HepG2 (cell line): ENCODE measurements around the gene CD320. TPM values are rescaled to one million over a fixed set of nuclear protein-coding genes. Genes with fewer than 3 reads are reported as not detected.

Experiments used
- ATAC-seq: fragments of 200-7000 bp; cut with Tn5 transposase; 3 replicates; pipeline ENCODE4 v1.9.1; 2020; ENCODE audit warnings: mild to moderate bottlenecking, moderate library complexity
- BruUV-seq: library from RNA; stranded (reverse); fragments of 400-500 nt; replicated peaks from 2 replicates; lab custom pipeline; 2021; lab: Mats Ljungman, UMichigan
- CTCF ChIA-PET: fragments of 300-600 bp; formaldehyde crosslinking; extraction: SDS; loops from one replicate; lab custom pipeline; 2021; ENCODE audit warnings: low total read pairs, inconsistent platforms, low intra/inter-chr PET ratio; lab: Yijun Ruan, JAX
- POLR2A ChIA-PET: fragments of 350-600 bp; sonication (Branson Sonifier 250); formaldehyde crosslinking; loops from one replicate; lab custom pipeline; 2020; ENCODE audit warnings: antibody characterized with exemption, inconsistent platforms; lab: Yijun Ruan, JAX
- DNase-seq: peaks from one replicate; pipeline ENCODE4 v3.0.0-alpha.2; 2015; ENCODE audit warnings: low spot score
- FAIRE-seq: peaks from 3 replicates; lab custom pipeline; 2011; peaks lifted over from hg19 to GRCh38; lab: Jason Lieb, UNC
- H2AFZ ChIP-seq: one replicate; pipeline ENCODE4 v1.6.1; 2011; ENCODE audit warnings: low read length, inconsistent platforms
- H3K27ac ChIP-seq: fragments of 300-600 bp; 3 replicates; pipeline ENCODE4 v1.8.0; 2011; ENCODE audit warnings: mixed run types, mild to moderate bottlenecking, mixed read lengths, low read length, inconsistent platforms; ENCODE audit not compliant: insufficient read depth; ENCODE audit errors: extremely low read length
- H3K27me3 ChIP-seq, 2 experiments: fragments of 200-600 bp in 1 of 2; 2 replicates in 1 of 2; 3 replicates in 1 of 2; pipeline versions ENCODE4 v1.6.0 to v1.8.0; 2011; ENCODE audit warnings: low read length in 2 of 2, mild to moderate bottlenecking in 2 of 2, moderate library complexity in 2 of 2, inconsistent platforms in 1 of 2; ENCODE audit not compliant: insufficient read depth in 2 of 2, control insufficient read depth in 1 of 2
- H3K36me3 ChIP-seq, 2 experiments: fragments of 200-600 bp in 1 of 2; replicated peaks in 1 of 2; 2 replicates in 1 of 2; 3 replicates in 1 of 2; pipeline versions ENCODE4 v1.5.1 to v1.8.0; 2011; ENCODE audit warnings: low read length in 2 of 2, inconsistent platforms in 1 of 2; ENCODE audit not compliant: insufficient read depth in 2 of 2, control insufficient read depth in 1 of 2
- H3K4me1 ChIP-seq: 2 replicates; pipeline ENCODE4 v1.5.1; 2012; ENCODE audit warnings: low read length, inconsistent platforms; ENCODE audit not compliant: insufficient read depth
- H3K4me2 ChIP-seq: 2 replicates; pipeline ENCODE4 v1.6.0; 2011; ENCODE audit warnings: low read depth, low read length, inconsistent platforms
- H3K4me3 ChIP-seq, 3 experiments: fragments of 200-600 bp in 1 of 3; sonication (generic), shearing (Covaris generic) in 1 of 3; replicated peaks in 1 of 3; 2 replicates each; pipeline ENCODE4 v1.5.1; 2011 to 2016; ENCODE audit warnings: low read length in 3 of 3, inconsistent platforms in 2 of 3, low read depth in 2 of 3, mild to moderate bottlenecking in 2 of 3, control low read depth in 1 of 3, mixed read lengths in 1 of 3; ENCODE audit not compliant: insufficient read depth in 1 of 3
- H3K79me2 ChIP-seq: one replicate; pipeline ENCODE4 v1.6.1; 2011; ENCODE audit warnings: low read length, inconsistent platforms; ENCODE audit not compliant: insufficient read depth
- H3K9ac ChIP-seq: 2 replicates; pipeline ENCODE4 v1.6.0; 2011; ENCODE audit warnings: mild to moderate bottlenecking, low read depth, low read length, inconsistent platforms; ENCODE audit not compliant: insufficient read depth
- H3K9me3 ChIP-seq: 2 replicates; pipeline ENCODE4 v1.5.1; 2012; ENCODE audit warnings: mild to moderate bottlenecking, low read length
- H4K20me1 ChIP-seq: 2 replicates; pipeline ENCODE4 v1.6.0; 2011; ENCODE audit warnings: inconsistent platforms, mild to moderate bottlenecking, low read length, moderate library complexity; ENCODE audit not compliant: insufficient read depth
- HMGXB4 ChIP-seq, 2 experiments: sonication (generic) in 1 of 2; formaldehyde crosslinking in 1 of 2; IDR thresholded peaks; 2 replicates each; pipeline versions ENCODE4 v1.4.0 to v1.6.1; 2018 to 2020; ENCODE audit warnings: missing genetic modification reagents in 2 of 2, borderline replicate concordance in 1 of 2, low read depth in 1 of 2, mild to moderate bottlenecking in 1 of 2, missing biosample characterization in 1 of 2
- JDP2 ChIP-seq: sonication (generic); formaldehyde crosslinking; IDR thresholded peaks from 2 replicates; pipeline ENCODE4 v1.8.1; 2022; ENCODE audit warnings: missing genetic modification reagents, borderline replicate concordance
- PATZ1 ChIP-seq: sonication (generic); formaldehyde crosslinking; IDR thresholded peaks from 2 replicates; pipeline ENCODE4 v1.4.0; 2020; ENCODE audit warnings: missing genetic modification reagents
- RNF219 ChIP-seq: sonication (generic); formaldehyde crosslinking; IDR thresholded peaks from 2 replicates; pipeline ENCODE4 v1.5.0; 2020; ENCODE audit warnings: mild to moderate bottlenecking, missing genetic modification reagents
- THAP9 ChIP-seq: sonication (generic); formaldehyde crosslinking; IDR thresholded peaks from 2 replicates; pipeline ENCODE4; 2020; ENCODE audit warnings: missing genetic modification reagents, mild to moderate bottlenecking, borderline replicate concordance
- ZNF205 ChIP-seq: IDR thresholded peaks from 2 replicates; pipeline ENCODE4 v1.6.1; 2018; ENCODE audit warnings: missing biosample characterization, missing genetic modification reagents
- ZNF33B ChIP-seq: sonication (generic); formaldehyde crosslinking; IDR thresholded peaks from 2 replicates; pipeline ENCODE4 v1.5.1; 2020; ENCODE audit warnings: mild to moderate bottlenecking, missing genetic modification reagents
- ZNF484 ChIP-seq: sonication (generic); formaldehyde crosslinking; IDR thresholded peaks from 2 replicates; pipeline ENCODE4 v1.5.1; 2020; ENCODE audit warnings: mild to moderate bottlenecking, low read depth, missing genetic modification reagents, borderline replicate concordance
- ZNF746 ChIP-seq: sonication (generic); formaldehyde crosslinking; IDR thresholded peaks from 2 replicates; pipeline ENCODE4 v1.8.0; 2022; ENCODE audit warnings: mild to moderate bottlenecking, missing genetic modification reagents
- WGBS: methylation state at CpG from one replicate; pipeline ENCODE4 v1.1.6; 2017; ENCODE audit warnings: low lambda C conversion rate; 5-methylcytosine and 5-hydroxymethylcytosine counted together
- in situ Hi-C: cut with HindIII; loops from 2 replicates; pipeline ENCODE4 v1.10.0; 2017; ENCODE audit warnings: low pct_unique_long_range_greater_than_20kb; ENCODE audit not compliant: extremely low pct_ligation_motif_present
- intact Hi-C: fragments of 100-400 bp; cut with micrococcal nuclease; formaldehyde crosslinking; loops from one replicate; pipeline ENCODE4 v1.10.0; 2022; ENCODE audit not compliant: unreplicated experiment
- polyA plus RNA-seq, 8 experiments: library from polyadenylated mRNA; depleted of rRNA in 3 of 8; stranded (reverse) in 7 of 8; unstranded in 1 of 8; fragments of >200 nt; fragmentation: Illumina TruSeq in 4 of 8; extraction: Trizol in 4 of 8; gene quantifications; 2 replicates each; pipeline versions ENCODE4 v1.2.1 to v1.2.3, GENCODE V29; 2011 to 2016; ENCODE audit warnings: low read depth in 4 of 8, missing spikeins in 1 of 8, mixed read lengths in 1 of 8; ENCODE audit not compliant: insufficient read depth in 1 of 8
- total RNA-seq, 5 experiments: library from RNA; depleted of rRNA; stranded (reverse); fragments of >200 nt; fragmentation: Illumina TruSeq; extraction: Trizol; gene quantifications; 2 replicates each; pipeline ENCODE4 v1.2.3, GENCODE V29; 2016; ENCODE audit warnings: low read depth in 1 of 5

CD320 gene
- total and polyA plus RNA-seq, 2 of the 13 experiments (the other 11 are each of a cell fraction or from before 2014, with no cell fraction given) = 83.1 to 99.9 TPM

GRCh38 chr19:8331263-8331845, 23.2 kb upstream of the CD320 start:
- CTCF ChIA-PET = no interaction called here
- no peak overlapping the region for H3K9ac ChIP-seq
- H4K20me1 ChIP-seq = no peaks in the 10 kb centered on the region
- WGBS = 52% methylated on average over 8 of the region's 8 CpGs
- no peak overlapping the region for H2AFZ ChIP-seq
- H3K36me3 ChIP-seq = no peaks in the 10 kb centered on the region
- H3K27me3 ChIP-seq = peaks cover 11 to 64% of the 10 kb centered on the region in 2 experiments
- intact Hi-C loops (no loop called here), in situ Hi-C loops (no loop called here)
- H3K4me2 ChIP-seq = no peak overlapping the region
- H3K27ac ChIP-seq = no peak overlapping the region
- H3K9me3 ChIP-seq = no peaks in the 10 kb centered on the region
- peaks cover 28% of the 10 kb centered on the region for H3K4me1 ChIP-seq
- H3K79me2 ChIP-seq = no peaks in the 10 kb centered on the region
- no peak overlapping the region for H3K4me3 ChIP-seq
- POLR2A ChIA-PET = interaction anchor here (1.5 kb wide), 1 partner anchor 59 kb away, joined by 3 read pairs; no protein-coding TSS in a partner anchor
- no peak for DNase-seq
- no peak for FAIRE-seq
- no TSS peak for BruUV-seq
- ATAC-seq = no peak
- TF ChIP-seq ZNF484 (CRISPR knock-in tag) (no peak), ZNF205 (no peak), ZNF746 (no peak), ZNF33B (CRISPR knock-in tag) (no peak), RNF219 (no peak), JDP2 (CRISPR knock-in tag) (no peak), PATZ1 (CRISPR knock-in tag) (no peak), THAP9 (CRISPR knock-in tag) (no peak), HMGXB4 (CRISPR knock-in tag; IDR thresholded peaks at IDR 0.05; ENCODE audit: borderline replicate concordance in 1 of 2, low read depth in 1 of 2) (no peak)
